Fibroblast of lung (primary cell): ENCODE results near the gene GSK3A. TPM values are rescaled to one million over a fixed set of nuclear protein-coding genes. Genes with fewer than 3 reads are reported as not detected.

Experiments
- DNase-seq, 2 donors: peaks; one replicate each; pipeline versions ENCODE4 v3.0.0 to v3.0.0-alpha.2; 2010; ENCODE audit warnings: low read depth in 2 of 2
- H2AFZ ChIP-seq: 2 replicates; pipeline ENCODE4 v1.5.1; 2012; ENCODE audit warnings: low read length, control low read depth, inconsistent platforms
- H3K27ac ChIP-seq: 2 replicates; pipeline ENCODE4 v1.5.1; 2011; ENCODE audit warnings: low read length, control low read depth; ENCODE audit not compliant: insufficient read depth
- H3K27me3 ChIP-seq: 2 replicates; pipeline ENCODE4 v1.5.1; 2011; ENCODE audit warnings: mild to moderate bottlenecking, low read length; ENCODE audit not compliant: control insufficient read depth, insufficient read depth
- H3K36me3 ChIP-seq: 2 replicates; pipeline ENCODE4 v1.5.1; 2011; ENCODE audit warnings: low read length; ENCODE audit not compliant: control insufficient read depth, insufficient read depth
- H3K4me1 ChIP-seq: 2 replicates; pipeline ENCODE4 v1.5.1; 2011; ENCODE audit warnings: low read length; ENCODE audit not compliant: control insufficient read depth, insufficient read depth; ENCODE audit errors: extremely low read depth
- H3K4me2 ChIP-seq: 2 replicates; pipeline ENCODE4 v1.5.1; 2011; ENCODE audit warnings: low read length, control low read depth; ENCODE audit not compliant: insufficient read depth; ENCODE audit errors: extremely low read depth
- H3K4me3 ChIP-seq, 4 experiments: fragments of 200-600 bp in 1 of 4; sonication (generic) in 1 of 4; replicated peaks in 1 of 4; 2 replicates each; pipeline ENCODE4 v1.5.1; 2011 to 2016; ENCODE audit warnings: low read length in 4 of 4, low read depth in 3 of 4, mild to moderate bottlenecking in 3 of 4, control low read depth in 2 of 4, inconsistent platforms in 1 of 4, mixed read lengths in 1 of 4; ENCODE audit not compliant: insufficient read depth in 1 of 4; ENCODE audit errors: control extremely low read depth in 1 of 4
- H3K79me2 ChIP-seq: 2 replicates; pipeline ENCODE4 v1.5.1; 2012; ENCODE audit warnings: mild to moderate bottlenecking, low read length, inconsistent platforms; ENCODE audit not compliant: control insufficient read depth, insufficient read depth
- H3K9ac ChIP-seq: 2 replicates; pipeline ENCODE4 v1.5.1; 2011; ENCODE audit warnings: mild to moderate bottlenecking, low read length, control low read depth; ENCODE audit not compliant: insufficient read depth
- H3K9me3 ChIP-seq: 2 replicates; pipeline ENCODE4 v1.5.1; 2012; ENCODE audit warnings: low read depth, low read length; ENCODE audit not compliant: control insufficient read depth, insufficient read depth
- H4K20me1 ChIP-seq: 2 replicates; pipeline ENCODE4 v1.5.1; 2011; ENCODE audit warnings: low read length; ENCODE audit not compliant: control insufficient read depth, insufficient read depth; ENCODE audit errors: extremely low read depth
- CTCF ChIP-seq, 2 donors: IDR thresholded peaks in 1 of 2; conservative IDR thresholded peaks in 1 of 2; 1 replicate in 1 of 2; 2 replicates in 1 of 2; pipeline ENCODE4 v1.5.1; 2011 to 2012; ENCODE audit warnings: low read length in 2 of 2, control low read depth in 1 of 2, inconsistent platforms in 1 of 2, low read depth in 1 of 2, mild to moderate bottlenecking in 1 of 2
- EZH2 ChIP-seq: IDR thresholded peaks from 2 replicates; pipeline ENCODE4 v1.5.1; 2012; ENCODE audit warnings: low read length, control low read depth, mild to moderate bottlenecking; ENCODE audit errors: missing control alignments
- polyA plus RNA-seq, 2 donors: library from polyadenylated mRNA; depleted of rRNA in 1 of 2; stranded (reverse) in 1 of 2; unstranded in 1 of 2; fragments of >200 nt; gene quantifications; 2 replicates each; pipeline ENCODE4 v1.2.1, GENCODE V29; 2011 to 2012; ENCODE audit warnings: missing spikeins in 1 of 2
- total RNA-seq: library from RNA; depleted of rRNA; stranded (reverse); fragments of >200 nt; gene quantifications from 2 replicates; pipeline ENCODE4 v1.2.1, GENCODE V29; 2014

GSK3A gene
- total and polyA plus RNA-seq, 2 donors (not counting 1 experiment from before 2014, with no cell fraction given) = 11.6 to 21.7 TPM

GRCh38 chr19:42193706-42194105 lies 48.7 kb downstream of the GSK3A start:
- H4K20me1 ChIP-seq = no peaks in the 10 kb centered on the region
- peaks cover 3% of the 10 kb centered on the region for H3K36me3 ChIP-seq
- no peaks in the 10 kb centered on the region for H3K9me3 ChIP-seq
- H3K4me1 ChIP-seq = peaks cover 5% of the 10 kb centered on the region
- H3K27me3 ChIP-seq = no peaks in the 10 kb centered on the region
- H3K4me2 ChIP-seq = no peak overlapping the region
- H2AFZ ChIP-seq = no peak overlapping the region
- no peak overlapping the region for H3K27ac ChIP-seq
- no peak overlapping the region for H3K4me3 ChIP-seq
- no peaks in the 10 kb centered on the region for H3K79me2 ChIP-seq
- H3K9ac ChIP-seq = no peak overlapping the region
- peak; percentile 34 to 42 for DNase-seq
- TF ChIP-seq EZH2 = no peak
- TF ChIP-seq CTCF (conservative IDR thresholded peaks at IDR 0.05 in 1 of 2, IDR thresholded peaks at IDR 0.05 in 1 of 2; ENCODE audit: low read depth in 1 of 2, low read length in 2 of 2) = no peak

GRCh38 chr19:42193294-42193693 lies 49.1 kb downstream of the GSK3A start:
- H3K4me2 ChIP-seq = no peak overlapping the region
- no peaks in the 10 kb centered on the region for H3K79me2 ChIP-seq
- H3K9ac ChIP-seq = no peak overlapping the region
- no peaks in the 10 kb centered on the region for H3K27me3 ChIP-seq
- H3K36me3 ChIP-seq = peaks cover 3% of the 10 kb centered on the region
- H3K4me3 ChIP-seq = no peak overlapping the region
- no peak overlapping the region for H2AFZ ChIP-seq
- H3K9me3 ChIP-seq = no peaks in the 10 kb centered on the region
- no peaks in the 10 kb centered on the region for H4K20me1 ChIP-seq
- no peak overlapping the region for H3K27ac ChIP-seq
- H3K4me1 ChIP-seq = peaks cover 5% of the 10 kb centered on the region
- TF ChIP-seq EZH2 (no peak), CTCF (conservative IDR thresholded peaks at IDR 0.05 in 1 of 2, IDR thresholded peaks at IDR 0.05 in 1 of 2; ENCODE audit: low read depth in 1 of 2, low read length in 2 of 2) (no peak)
- no peak for DNase-seq

- Histone ChIP-seq H4K20me1 (no peaks in the 10 kb centered on the region), H3K4me1 (peaks cover 5% of the 10 kb centered on the region), H3K27ac (no peak overlapping the region), H3K36me3 (no peaks in the 10 kb centered on the region), H3K27me3 (no peaks in the 10 kb centered on the region), H3K9me3 (no peaks in the 10 kb centered on the region), H3K79me2 (no peaks in the 10 kb centered on the region), H3K4me3 (no peak overlapping the region), H2AFZ (no peak overlapping the region), H3K9ac (no peak overlapping the region), H3K4me2 (peak overlapping the region; percentile 59)
- no peak for TF ChIP-seq EZH2
- no peak for TF ChIP-seq CTCF (conservative IDR thresholded peaks at IDR 0.05 in 1 of 2, IDR thresholded peaks at IDR 0.05 in 1 of 2; ENCODE audit: low read depth in 1 of 2, low read length in 2 of 2)
- DNase-seq = peak; percentile 70 to 84
These were observed 50.5 kb downstream of the GSK3A start for GRCh38 chr19:42191855-42192254.
